NB4 (cell line): ENCODE measurements around the gene CABP2.

ENCODE experiments used
- DNase-seq: peaks from one replicate; pipeline ENCODE4 v3.0.0; 2010; ENCODE audit warnings: low read depth
- H3K4me3 ChIP-seq: one replicate; pipeline ENCODE4 v1.5.1; 2011; ENCODE audit warnings: mild to moderate bottlenecking, low read depth, low read length, moderate library complexity
- CTCF ChIP-seq: IDR thresholded peaks from one replicate; pipeline ENCODE4 v1.5.1; 2012; ENCODE audit warnings: low read depth, low read length
- MAX ChIP-seq: IDR thresholded peaks from 2 replicates; pipeline ENCODE4 v1.6.1; 2011; ENCODE audit warnings: low read depth, low read length
- MYC ChIP-seq: IDR thresholded peaks from 2 replicates; pipeline ENCODE4 v1.6.1; 2011; ENCODE audit warnings: low read depth, low read length
- POLR2A ChIP-seq: IDR thresholded peaks from 2 replicates; pipeline ENCODE4 v1.6.1; 2011; ENCODE audit warnings: mild to moderate bottlenecking; ENCODE audit not compliant: insufficient read length; ENCODE audit errors: extremely low read depth

The CABP2 gene

GRCh38 chr11:67504005-67504949, 19.0 kb downstream of the CABP2 start:
- no peak for TF ChIP-seq CTCF
- no peak for TF ChIP-seq POLR2A
- TF ChIP-seq MYC, result no peak
- TF ChIP-seq MAX, result no peak
- peak; percentile 70 for DNase-seq
- peak overlapping the region; percentile 81 for H3K4me3 ChIP-seq

GRCh38 chr11:67503119-67504004, 19.9 kb downstream of the CABP2 start:
- H3K4me3 ChIP-seq, result peak overlapping the region; percentile 21
- peak; percentile 8 for DNase-seq
- no peak for TF ChIP-seq MAX
- TF ChIP-seq CTCF, result no peak
- no peak for TF ChIP-seq POLR2A
- no peak for TF ChIP-seq MYC

GRCh38 chr11:67502328-67502979, 20.8 kb downstream of the CABP2 start:
- TF ChIP-seq MAX (no peak), POLR2A (no peak), MYC (no peak), CTCF (no peak)
- H3K4me3 ChIP-seq, result no peak overlapping the region
- no peak for DNase-seq

GRCh38 chr11:67501854-67502253, 21.4 kb downstream of the CABP2 start:
- no peak overlapping the region for H3K4me3 ChIP-seq
- TF ChIP-seq CTCF (no peak), MYC (no peak), POLR2A (no peak), MAX (no peak)
- DNase-seq, result no peak
